HepG2 (cell line): ENCODE results near the gene POC1B. TPM values are rescaled to one million over a fixed set of nuclear protein-coding genes. Genes with fewer than 3 reads are reported as not detected.
A peak's percentile ranks its signal among the peaks of the same experiment; 100 is the strongest.

Experiments used
- ARID4A ChIP-seq: sonication (generic); formaldehyde crosslinking; IDR thresholded peaks from 2 replicates; pipeline ENCODE4 v1.5.0; 2020; ENCODE audit warnings: mild to moderate bottlenecking, missing genetic modification reagents, borderline replicate concordance
- ARID5B ChIP-seq: IDR thresholded peaks from 2 replicates; pipeline ENCODE4 v1.4.0; 2020; ENCODE audit warnings: mild to moderate bottlenecking, missing genetic modification reagents
- CBX2 ChIP-seq, 2 experiments: fragments of 200-600 bp in 1 of 2; sonication (generic); formaldehyde crosslinking in 1 of 2; IDR thresholded peaks; 2 replicates each; pipeline versions ENCODE4 v1.7.0 to v1.8.1; 2018 to 2022; ENCODE audit warnings: low read depth in 2 of 2, low read length in 1 of 2, mild to moderate bottlenecking in 1 of 2, missing genetic modification reagents in 1 of 2
- CREB1 ChIP-seq, 2 experiments: fragments of 450-650 bp in 1 of 2; IDR thresholded peaks; 2 replicates each; pipeline ENCODE4 v1.6.1; 2016 to 2017; ENCODE audit warnings: control low read depth in 1 of 2, mild to moderate bottlenecking in 1 of 2, missing compliant biosample characterization in 1 of 2, missing genetic modification characterization in 1 of 2
- CTCF ChIP-seq: sonication (generic); formaldehyde crosslinking; IDR thresholded peaks from 2 replicates; pipeline ENCODE4 v1.5.0; 2020; ENCODE audit warnings: mild to moderate bottlenecking, missing genetic modification reagents, moderate library complexity
- DPF2 ChIP-seq: sonication (generic); formaldehyde crosslinking; IDR thresholded peaks from 2 replicates; pipeline ENCODE4 v1.4.0; 2020; ENCODE audit warnings: mild to moderate bottlenecking, low read depth, missing genetic modification reagents, borderline replicate concordance
- FOXM1 ChIP-seq: sonication (generic); formaldehyde crosslinking; IDR thresholded peaks from 2 replicates; pipeline ENCODE4 v1.5.0; 2020; ENCODE audit warnings: missing genetic modification reagents
- MAFG ChIP-seq: sonication (generic); formaldehyde crosslinking; IDR thresholded peaks from 2 replicates; pipeline ENCODE4 v1.5.1; 2020; ENCODE audit warnings: mild to moderate bottlenecking, missing genetic modification reagents
- MYC ChIP-seq: sonication (generic); formaldehyde crosslinking; IDR thresholded peaks from 2 replicates; pipeline ENCODE4 v1.9.0; 2021; ENCODE audit warnings: missing genetic modification reagents, borderline replicate concordance
- ZBTB20 ChIP-seq: sonication (generic); formaldehyde crosslinking; IDR thresholded peaks from 2 replicates; pipeline ENCODE4 v1.8.1; 2023; ENCODE audit warnings: missing genetic modification reagents, low read depth, mild to moderate bottlenecking, borderline replicate concordance
- ZNF160 ChIP-seq: sonication (generic); formaldehyde crosslinking; IDR thresholded peaks from 2 replicates; pipeline ENCODE4 v1.8.0; 2022; ENCODE audit warnings: mild to moderate bottlenecking, inconsistent platforms, missing genetic modification reagents
- ZNF567 ChIP-seq: sonication (generic); formaldehyde crosslinking; IDR thresholded peaks from 2 replicates; pipeline ENCODE4 v1.8.1; 2023; ENCODE audit warnings: mild to moderate bottlenecking, missing genetic modification reagents, borderline replicate concordance
- ZNF784 ChIP-seq: sonication (generic); formaldehyde crosslinking; IDR thresholded peaks from 2 replicates; pipeline ENCODE4 v1.5.1; 2020; ENCODE audit warnings: missing genetic modification reagents, mild to moderate bottlenecking, borderline replicate concordance
- ZSCAN22 ChIP-seq: sonication (generic); formaldehyde crosslinking; IDR thresholded peaks from 2 replicates; pipeline ENCODE4 v1.4.0; 2020; ENCODE audit warnings: mild to moderate bottlenecking, missing genetic modification reagents
- polyA plus RNA-seq, 8 experiments: library from polyadenylated mRNA; depleted of rRNA in 3 of 8; stranded (reverse) in 7 of 8; unstranded in 1 of 8; fragments of >200 nt; fragmentation: Illumina TruSeq in 4 of 8; extraction: Trizol in 4 of 8; gene quantifications; 2 replicates each; pipeline versions ENCODE4 v1.2.1 to v1.2.3, GENCODE V29; 2011 to 2016; ENCODE audit warnings: low read depth in 4 of 8, missing spikeins in 1 of 8, mixed read lengths in 1 of 8; ENCODE audit not compliant: insufficient read depth in 1 of 8
- total RNA-seq, 5 experiments: library from RNA; depleted of rRNA; stranded (reverse); fragments of >200 nt; fragmentation: Illumina TruSeq; extraction: Trizol; gene quantifications; 2 replicates each; pipeline ENCODE4 v1.2.3, GENCODE V29; 2016; ENCODE audit warnings: low read depth in 1 of 5
- TF ChIP-seq, protein P1 (sequence below): sonication (generic); formaldehyde crosslinking; conservative IDR thresholded peaks from 2 replicates; pipeline ENCODE4 v1.8.1; 2023; ENCODE audit warnings: missing genetic modification reagents

Gene POC1B
- total and polyA plus RNA-seq, 2 of the 13 experiments (the other 11 are each of a cell fraction or from before 2014, with no cell fraction given), result 9.3 to 11.0 TPM

DNA sequence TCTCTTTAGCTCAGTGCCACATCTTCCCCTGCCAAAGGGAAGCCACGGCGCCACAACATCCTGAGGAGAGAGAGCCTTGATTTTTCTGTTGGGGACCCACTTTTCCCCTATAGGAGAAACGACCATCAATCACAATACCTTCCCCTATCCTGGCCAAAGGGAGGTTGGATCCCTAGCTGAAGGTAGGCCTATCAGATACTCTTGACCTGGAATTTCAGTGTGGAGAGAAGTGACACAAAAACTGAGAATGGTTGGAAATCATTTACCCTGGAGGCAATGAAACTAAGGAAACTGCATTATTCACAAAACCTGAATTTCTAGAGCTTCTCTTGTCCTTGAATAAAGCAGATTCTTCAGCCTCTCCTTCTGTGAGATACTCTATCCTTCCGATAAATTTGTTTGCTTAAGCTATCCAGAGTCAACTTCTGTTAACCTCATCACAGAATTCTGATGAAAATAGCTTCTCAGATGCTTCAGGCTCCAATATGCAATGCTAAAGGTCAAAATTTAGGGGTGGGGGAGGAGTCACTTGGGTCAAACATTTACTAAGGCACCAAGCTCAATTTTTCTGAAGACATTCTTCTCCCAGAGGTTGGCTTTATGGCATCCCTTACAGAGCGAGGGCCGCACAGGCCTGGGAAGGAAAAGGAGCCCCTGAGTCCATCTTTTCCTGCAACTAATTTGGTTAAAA lies 146.6 kb downstream of the POC1B start (continued):
- TF ChIP-seq ARID4A (CRISPR knock-in tag) (no peak; the same call in 1 of the 2 replicates), DPF2 (CRISPR knock-in tag) (no peak), ZSCAN22 (CRISPR knock-in tag) (no peak), MYC (CRISPR knock-in tag) (no peak), CREB1 (IDR thresholded peaks at IDR 0.05) (no peak), CREB1 (CRISPR knock-in tag; IDR thresholded peaks at IDR 0.05) (peak; percentile 58), MAFG (CRISPR knock-in tag) (no peak), CTCF (CRISPR knock-in tag) (no peak), ZNF160 (no peak), ZNF567 (CRISPR knock-in tag) (no peak), ZNF784 (CRISPR knock-in tag) (no peak), ARID5B (CRISPR knock-in tag) (peak; percentile 81), ZBTB20 (no peak), FOXM1 (no peak), CBX2 (IDR thresholded peaks at IDR 0.05; ENCODE audit: low read depth, low read length) (no peak), CBX2 (CRISPR knock-in tag; IDR thresholded peaks at IDR 0.05; ENCODE audit: low read depth) (no peak)
- TF ChIP-seq, protein P1, sequence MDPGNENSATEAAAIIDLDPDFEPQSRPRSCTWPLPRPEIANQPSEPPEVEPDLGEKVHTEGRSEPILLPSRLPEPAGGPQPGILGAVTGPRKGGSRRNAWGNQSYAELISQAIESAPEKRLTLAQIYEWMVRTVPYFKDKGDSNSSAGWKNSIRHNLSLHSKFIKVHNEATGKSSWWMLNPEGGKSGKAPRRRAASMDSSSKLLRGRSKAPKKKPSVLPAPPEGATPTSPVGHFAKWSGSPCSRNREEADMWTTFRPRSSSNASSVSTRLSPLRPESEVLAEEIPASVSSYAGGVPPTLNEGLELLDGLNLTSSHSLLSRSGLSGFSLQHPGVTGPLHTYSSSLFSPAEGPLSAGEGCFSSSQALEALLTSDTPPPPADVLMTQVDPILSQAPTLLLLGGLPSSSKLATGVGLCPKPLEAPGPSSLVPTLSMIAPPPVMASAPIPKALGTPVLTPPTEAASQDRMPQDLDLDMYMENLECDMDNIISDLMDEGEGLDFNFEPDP (CRISPR knock-in tag), result no peak
